ENCODE results near the gene DKK1.

The DKK1 gene

DNA sequence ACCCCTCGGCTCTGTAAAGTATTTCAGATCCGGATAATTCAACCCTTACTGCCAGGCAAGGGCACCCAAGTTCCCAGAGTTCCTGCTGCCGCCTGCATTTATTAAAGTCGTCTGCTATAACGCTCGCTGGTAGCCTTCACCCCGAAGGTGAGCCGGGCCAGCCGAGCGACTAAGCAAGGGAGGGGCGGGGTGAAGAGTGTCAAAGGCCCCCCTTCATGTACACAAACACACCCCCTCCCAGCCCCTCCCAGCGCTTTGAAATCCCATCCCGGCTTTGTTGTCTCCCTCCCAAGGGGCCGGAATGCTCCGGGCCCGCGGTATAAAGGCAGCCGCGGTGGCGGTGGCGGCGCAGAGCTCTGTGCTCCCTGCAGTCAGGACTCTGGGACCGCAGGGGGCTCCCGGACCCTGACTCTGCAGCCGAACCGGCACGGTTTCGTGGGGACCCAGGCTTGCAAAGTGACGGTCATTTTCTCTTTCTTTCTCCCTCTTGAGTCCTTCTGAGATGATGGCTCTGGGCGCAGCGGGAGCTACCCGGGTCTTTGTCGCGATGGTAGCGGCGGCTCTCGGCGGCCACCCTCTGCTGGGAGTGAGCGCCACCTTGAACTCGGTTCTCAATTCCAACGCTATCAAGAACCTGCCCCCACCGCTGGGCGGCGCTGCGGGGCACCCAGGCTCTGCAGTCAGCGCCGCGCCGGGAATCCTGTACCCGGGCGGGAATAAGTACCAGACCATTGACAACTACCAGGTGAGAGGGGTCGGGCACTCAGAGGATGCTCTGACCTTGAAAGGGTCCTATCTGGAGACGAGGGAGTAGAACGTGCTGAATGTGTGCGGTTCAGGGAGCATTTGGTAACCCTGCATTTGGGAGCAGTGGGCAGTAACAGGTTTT is at the start of gene DKK1:
Gene DKK1, plus strand, starts transcription at position 349 of the 889 bp plus-strand sequence. Its CDS starts 154 bp downstream, at position 503.
- Histone ChIP-seq H3K9ac (ENCODE audit: low read depth, low read length) (peak within 1 kb of the TSS; percentile 58; the same call in 1 of the 2 replicates), H3K36me3 (ENCODE audit: insufficient read depth, low read length) (no peaks in the 10 kb centered on the region), H3K9me3 (ENCODE audit: control insufficient read depth, insufficient read depth, low read length) (no peaks in the 10 kb centered on the region), H3K4me1 (ENCODE audit: insufficient read depth, low read length) (no peaks in the 10 kb centered on the region)

GRCh38 chr10:52265131-52265926 is 48.8 kb upstream of the DKK1 start:
- Histone ChIP-seq H3K36me3 (ENCODE audit: insufficient read depth, low read length) (no peaks in the 10 kb centered on the region), H3K9me3 (ENCODE audit: control insufficient read depth, insufficient read depth, low read length) (no peaks in the 10 kb centered on the region), H3K9ac (ENCODE audit: low read depth, low read length) (no peak overlapping the region), H3K4me1 (ENCODE audit: insufficient read depth, low read length) (peaks cover 12% of the 10 kb centered on the region)

DNA sequence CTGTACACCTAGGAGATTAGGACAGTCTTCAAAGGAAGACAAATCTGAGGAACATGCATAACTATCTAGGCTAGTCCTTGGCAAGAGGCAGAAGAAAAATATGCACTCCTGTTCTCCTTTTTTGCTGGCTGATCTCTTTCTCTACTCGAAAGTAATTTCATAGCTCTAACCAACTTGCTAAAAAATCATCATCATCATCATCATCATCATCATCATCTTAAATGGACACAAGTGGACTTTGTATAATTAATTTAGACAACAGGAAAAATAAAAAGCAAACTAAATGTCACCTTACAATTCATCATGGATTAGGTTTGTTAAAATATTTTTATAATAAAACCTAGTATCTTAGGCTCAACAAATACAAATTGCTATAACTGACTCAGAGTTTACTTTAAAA is 47.2 kb upstream of the DKK1 start:
- Histone ChIP-seq H3K4me1 (ENCODE audit: insufficient read depth, low read length) (peaks cover 12% of the 10 kb centered on the region), H3K36me3 (ENCODE audit: insufficient read depth, low read length) (no peaks in the 10 kb centered on the region), H3K9me3 (ENCODE audit: control insufficient read depth, insufficient read depth, low read length) (no peaks in the 10 kb centered on the region), H3K9ac (ENCODE audit: low read depth, low read length) (no peak overlapping the region)

DNA sequence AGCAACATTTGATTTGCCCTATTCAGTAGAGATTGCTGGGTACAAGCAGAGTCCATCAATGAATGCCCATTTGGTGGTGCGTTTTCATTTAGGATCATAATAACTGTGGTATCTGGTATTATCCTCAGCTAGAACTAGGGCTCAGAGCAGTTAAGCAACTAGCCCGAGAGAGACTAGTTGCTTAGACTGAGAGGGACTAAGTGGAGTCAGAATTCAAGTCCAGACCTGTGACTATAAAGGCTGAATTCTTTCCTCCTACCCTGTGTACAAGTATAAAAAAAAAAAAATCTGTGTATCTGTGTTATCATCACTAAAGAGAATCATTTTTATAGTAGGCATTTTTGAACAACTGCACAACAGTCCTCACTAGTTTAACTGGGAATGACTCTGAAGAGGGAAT is 45.3 kb upstream of the DKK1 start:
- H3K9ac ChIP-seq (ENCODE audit: low read depth, low read length), result no peak overlapping the region
- H3K4me1 ChIP-seq (ENCODE audit: insufficient read depth, low read length), result peaks cover 12% of the 10 kb centered on the region
- H3K36me3 ChIP-seq (ENCODE audit: insufficient read depth, low read length), result no peaks in the 10 kb centered on the region
- H3K9me3 ChIP-seq (ENCODE audit: control insufficient read depth, insufficient read depth, low read length), result no peaks in the 10 kb centered on the region

DNA sequence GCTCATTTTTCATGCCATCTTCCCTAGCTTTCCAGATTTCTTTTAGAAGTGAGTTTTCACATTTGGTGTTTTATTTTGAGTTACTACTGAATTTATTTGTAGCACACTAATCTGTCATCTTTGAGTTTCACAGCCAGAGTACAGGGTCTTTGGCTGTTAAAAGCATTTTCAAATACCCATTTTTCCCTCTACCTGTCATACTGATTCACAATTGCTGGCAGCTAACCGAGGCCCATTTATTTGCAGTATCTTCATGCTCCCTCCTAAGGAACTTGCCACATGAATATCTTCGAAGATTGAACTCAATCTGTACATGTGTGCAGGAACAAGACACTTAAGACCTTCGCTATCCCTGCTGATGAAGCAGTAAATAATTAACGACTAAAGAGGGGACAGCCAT is 44.8 kb upstream of the DKK1 start:
- Histone ChIP-seq H3K36me3 (ENCODE audit: insufficient read depth, low read length) (no peaks in the 10 kb centered on the region), H3K4me1 (ENCODE audit: insufficient read depth, low read length) (peaks cover 12% of the 10 kb centered on the region), H3K9me3 (ENCODE audit: control insufficient read depth, insufficient read depth, low read length) (no peaks in the 10 kb centered on the region)

GRCh38 chr10:52276163-52276562 is 37.9 kb upstream of the DKK1 start:
- Histone ChIP-seq H3K4me1 (ENCODE audit: insufficient read depth, low read length) (no peaks in the 10 kb centered on the region), H3K9me3 (ENCODE audit: control insufficient read depth, insufficient read depth, low read length) (no peaks in the 10 kb centered on the region), H3K36me3 (ENCODE audit: insufficient read depth, low read length) (no peaks in the 10 kb centered on the region), H3K9ac (ENCODE audit: low read depth, low read length) (no peak overlapping the region)

More for the DNA sequence above, 44.8 kb upstream of the DKK1 start:
- H3K9ac ChIP-seq (ENCODE audit: low read depth, low read length), result no peak overlapping the region

GRCh38 chr10:52276986-52277385 is 37.1 kb upstream of the DKK1 start:
- Histone ChIP-seq H3K36me3 (ENCODE audit: insufficient read depth, low read length) (no peaks in the 10 kb centered on the region), H3K4me1 (ENCODE audit: insufficient read depth, low read length) (no peaks in the 10 kb centered on the region), H3K9ac (ENCODE audit: low read depth, low read length) (no peak overlapping the region), H3K9me3 (ENCODE audit: control insufficient read depth, insufficient read depth, low read length) (no peaks in the 10 kb centered on the region)

- Histone ChIP-seq H3K36me3 (ENCODE audit: insufficient read depth, low read length) (no peaks in the 10 kb centered on the region), H3K9ac (ENCODE audit: low read depth, low read length) (no peak overlapping the region), H3K9me3 (ENCODE audit: control insufficient read depth, insufficient read depth, low read length) (no peaks in the 10 kb centered on the region), H3K4me1 (ENCODE audit: insufficient read depth, low read length) (no peaks in the 10 kb centered on the region)
Observed at GRCh38 chr10:52279546-52279945, 34.5 kb upstream of the DKK1 start.

GRCh38 chr10:52280051-52280450 is 34.0 kb upstream of the DKK1 start:
- Histone ChIP-seq H3K9ac (ENCODE audit: low read depth, low read length) (no peak overlapping the region), H3K4me1 (ENCODE audit: insufficient read depth, low read length) (no peaks in the 10 kb centered on the region), H3K9me3 (ENCODE audit: control insufficient read depth, insufficient read depth, low read length) (no peaks in the 10 kb centered on the region), H3K36me3 (ENCODE audit: insufficient read depth, low read length) (no peaks in the 10 kb centered on the region)

- Histone ChIP-seq H3K4me1 (ENCODE audit: insufficient read depth, low read length) (no peaks in the 10 kb centered on the region), H3K9me3 (ENCODE audit: control insufficient read depth, insufficient read depth, low read length) (no peaks in the 10 kb centered on the region), H3K9ac (ENCODE audit: low read depth, low read length) (no peak overlapping the region), H3K36me3 (ENCODE audit: insufficient read depth, low read length) (no peaks in the 10 kb centered on the region)
Observed at GRCh38 chr10:52283174-52283573, 30.9 kb upstream of the DKK1 start.

- no peaks in the 10 kb centered on the region for H3K4me1 ChIP-seq (ENCODE audit: insufficient read depth, low read length)
- no peaks in the 10 kb centered on the region for H3K36me3 ChIP-seq (ENCODE audit: insufficient read depth, low read length)
- no peak overlapping the region for H3K9ac ChIP-seq (ENCODE audit: low read depth, low read length)
- H3K9me3 ChIP-seq (ENCODE audit: control insufficient read depth, insufficient read depth, low read length), result no peaks in the 10 kb centered on the region
Observed at GRCh38 chr10:52284416-52285013, 29.6 kb upstream of the DKK1 start.

DNA sequence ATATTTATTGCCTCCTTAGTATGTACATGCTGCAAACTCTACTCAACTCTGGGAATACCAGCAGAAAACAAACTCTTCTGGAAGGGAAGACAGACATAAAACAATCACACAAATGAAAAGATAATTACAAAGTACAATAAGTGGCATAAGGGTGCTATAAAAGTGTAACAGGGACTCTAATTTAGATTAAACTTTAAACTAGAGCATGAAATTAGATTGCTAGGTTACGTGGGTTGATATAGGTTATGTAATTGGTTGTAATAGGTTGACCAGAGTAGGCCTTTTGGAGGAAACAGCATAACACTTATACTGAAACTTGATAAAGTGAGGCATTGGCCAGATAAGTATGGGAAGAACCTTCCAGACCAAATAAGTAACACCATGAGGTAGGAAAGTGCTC is 26.2 kb upstream of the DKK1 start:
- Histone ChIP-seq H3K36me3 (ENCODE audit: insufficient read depth, low read length) (no peaks in the 10 kb centered on the region), H3K4me1 (ENCODE audit: insufficient read depth, low read length) (no peaks in the 10 kb centered on the region), H3K9me3 (ENCODE audit: control insufficient read depth, insufficient read depth, low read length) (no peaks in the 10 kb centered on the region), H3K9ac (ENCODE audit: low read depth, low read length) (no peak overlapping the region)

DNA sequence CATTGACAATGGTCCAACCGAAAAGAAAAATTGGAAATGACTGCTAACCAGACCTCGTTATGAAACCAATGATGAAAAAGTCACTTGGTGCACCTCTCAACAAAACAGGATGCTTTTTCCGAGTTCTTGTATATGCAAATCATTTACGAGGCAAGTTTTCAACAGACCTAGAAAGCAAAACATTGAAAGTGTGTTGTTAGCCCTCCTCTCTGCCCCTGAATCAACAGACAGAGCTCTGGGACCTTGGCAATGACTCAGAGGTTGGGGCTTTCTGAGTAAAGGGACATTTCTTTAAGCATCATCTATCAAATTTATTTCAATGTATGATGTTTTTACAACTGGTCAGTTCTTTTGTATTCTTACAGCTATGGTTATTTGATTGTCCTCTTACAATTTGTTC is 16.3 kb upstream of the DKK1 start:
- Histone ChIP-seq H3K4me1 (ENCODE audit: insufficient read depth, low read length) (0 out of 2 replicates have a peak, but pooled peaks cover 3% of the 10 kb centered on the region), H3K36me3 (ENCODE audit: insufficient read depth, low read length) (no peaks in the 10 kb centered on the region), H3K9ac (ENCODE audit: low read depth, low read length) (no peak overlapping the region), H3K9me3 (ENCODE audit: control insufficient read depth, insufficient read depth, low read length) (no peaks in the 10 kb centered on the region)

- Histone ChIP-seq H3K4me1 (ENCODE audit: insufficient read depth, low read length) (0 out of 2 replicates have a peak, but pooled peaks cover 3% of the 10 kb centered on the region), H3K9ac (ENCODE audit: low read depth, low read length) (no peak overlapping the region), H3K36me3 (ENCODE audit: insufficient read depth, low read length) (no peaks in the 10 kb centered on the region), H3K9me3 (ENCODE audit: control insufficient read depth, insufficient read depth, low read length) (no peaks in the 10 kb centered on the region)
Observed at GRCh38 chr10:52300599-52301277, 13.3 kb upstream of the DKK1 start.
